HG03060 (cell line): ENCODE results near the gene RPS17.
"Not testable (repeated sequence)": the region's sequence is repeated elsewhere in the genome, so short reads cannot be mapped to it uniquely, and the experiment has no call there.

Source experiments
- ATAC-seq: cut with Tn5 transposase; IDR thresholded peaks from one replicate; pipeline ENCODE4 v1.9.1; 2021; ENCODE audit warnings: low read depth, moderate number of reproducible peaks; ENCODE audit not compliant: unreplicated experiment

RPS17 gene

DNA sequence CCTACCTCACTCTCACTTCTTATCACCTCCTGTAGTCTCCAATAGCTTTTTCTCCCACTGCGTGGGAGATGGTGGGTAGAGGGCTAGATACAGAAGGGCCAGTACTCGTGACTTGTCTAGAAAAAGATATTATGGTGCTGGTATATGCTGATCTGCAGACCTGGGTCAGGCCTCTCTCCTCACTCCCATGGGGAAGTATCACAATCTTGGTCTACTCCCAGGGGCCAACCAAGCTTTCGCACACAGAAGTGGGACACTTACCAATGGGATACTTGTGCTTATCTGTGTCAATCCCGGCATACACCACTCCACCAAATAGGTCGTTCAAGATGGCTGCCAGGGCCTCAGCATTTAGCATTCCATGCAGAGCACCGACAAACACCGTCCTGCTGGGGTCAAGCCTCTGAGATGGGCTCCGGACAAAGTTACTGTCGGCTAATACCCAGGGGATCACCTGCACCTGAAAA is 9.0 kb upstream of the RPS17 start:
- ATAC-seq: no peak

DNA sequence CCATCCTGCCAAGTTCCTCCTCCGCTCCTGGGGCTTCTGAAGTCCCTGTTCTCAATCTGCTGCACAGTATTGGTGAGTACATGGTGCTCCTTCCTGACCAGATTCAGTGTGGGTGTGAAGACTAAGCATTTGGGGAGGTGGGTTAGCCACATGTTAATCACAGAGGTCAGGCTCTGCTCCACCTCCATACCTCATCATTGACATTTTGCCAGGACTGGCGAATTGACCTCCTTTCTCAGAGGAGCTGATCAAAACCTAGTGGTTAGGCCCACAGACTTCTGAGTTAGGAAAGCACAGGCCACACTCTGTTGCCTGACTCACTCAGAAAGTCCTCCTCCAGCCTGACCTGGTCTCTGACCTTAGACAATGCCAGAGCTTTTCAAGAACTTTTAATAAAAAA is 8.4 kb upstream of the RPS17 start:
- ATAC-seq: no peak

- ATAC-seq: no peak
Observed at GRCh38 chr15:82545478-82545877, 5.2 kb upstream of the RPS17 start.

DNA sequence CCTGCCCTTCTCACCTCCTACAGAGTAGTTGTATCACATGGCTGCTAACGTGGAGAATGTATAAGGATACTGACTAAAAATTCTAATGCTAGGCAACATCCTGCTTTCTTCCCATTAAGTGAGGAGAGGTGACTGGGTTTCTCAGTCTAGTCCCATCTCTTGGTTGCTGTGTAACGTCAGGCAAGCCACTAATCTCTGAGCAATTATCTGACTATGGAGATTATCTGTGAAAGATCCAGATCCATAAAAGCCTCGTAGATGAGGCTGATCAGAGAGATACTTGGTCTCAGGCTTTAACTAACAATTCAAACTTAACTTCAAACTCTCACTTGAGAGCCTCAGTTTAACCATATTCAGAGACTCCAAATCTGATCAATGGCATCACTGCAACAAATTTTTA is 4.7 kb upstream of the RPS17 start:
- ATAC-seq: no peak

DNA sequence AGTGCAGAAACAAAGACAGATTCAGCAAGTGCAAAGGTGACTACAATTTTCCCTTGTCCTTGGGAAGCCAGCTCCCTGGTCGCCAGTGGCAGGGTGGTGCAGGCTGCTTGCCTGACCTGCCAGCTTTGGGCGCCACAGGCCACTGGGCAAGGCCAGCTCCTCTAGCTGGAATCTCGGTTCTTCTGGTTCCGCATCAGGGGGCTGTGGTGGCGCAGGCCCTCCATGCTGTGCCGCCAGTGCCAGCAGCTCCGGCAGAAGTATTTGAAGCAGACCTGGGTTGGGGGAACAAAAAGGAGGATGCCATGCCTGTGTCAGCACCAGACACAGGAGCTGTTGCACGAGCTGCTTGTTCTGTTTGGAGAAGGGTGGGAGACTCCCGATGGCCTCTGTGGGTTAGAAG is 4.2 kb upstream of the RPS17 start:
- ATAC-seq: no peak

GRCh38 chr15:82543160-82543559 is 2.9 kb upstream of the RPS17 start:
- ATAC-seq: no peak

DNA sequence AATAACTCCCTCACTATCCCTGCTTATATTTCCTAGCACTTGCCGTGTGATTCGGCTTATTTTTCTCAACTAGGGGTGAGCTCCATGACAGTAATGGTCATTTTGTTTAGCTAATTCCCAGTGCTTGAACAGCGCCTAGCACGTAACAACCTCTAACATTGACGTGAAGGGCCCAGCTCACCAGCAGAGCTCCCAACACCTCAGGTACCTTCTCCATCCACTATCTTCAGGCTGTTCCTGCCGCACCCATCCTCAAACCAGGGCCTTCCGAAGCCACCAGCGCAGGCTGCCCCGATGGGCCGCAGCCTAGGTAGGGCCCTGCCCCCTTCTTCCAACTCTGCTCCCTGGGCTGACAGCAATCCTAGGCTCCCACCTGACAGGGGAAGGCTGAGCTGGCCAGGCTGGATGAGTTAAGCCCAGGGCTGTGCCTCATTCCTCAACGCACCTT is 751 bp upstream of the RPS17 start:
- ATAC-seq: no peak

DNA sequence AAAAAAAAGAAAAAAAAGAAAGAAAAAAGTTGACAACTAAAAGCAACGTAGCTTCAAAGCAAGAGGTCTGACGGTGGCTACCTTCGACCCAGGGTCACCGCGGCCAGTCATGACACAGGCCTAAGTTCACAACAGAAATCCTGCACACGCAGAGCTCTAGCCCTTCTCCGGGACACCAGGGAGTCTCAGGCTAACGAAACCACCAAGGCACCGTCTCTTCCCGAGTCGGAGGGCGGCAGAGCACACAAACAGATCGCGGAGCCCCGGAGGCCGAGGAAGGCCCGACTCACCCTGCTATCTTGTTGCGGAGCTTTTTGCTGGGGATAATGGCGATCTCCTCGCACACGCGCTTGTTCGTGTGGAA is 584 bp downstream of the RPS17 start:
- ATAC-seq: no peak

GRCh38 chr15:82538961-82539690 is 1.1 kb downstream of the RPS17 start:
- no peak for ATAC-seq

DNA sequence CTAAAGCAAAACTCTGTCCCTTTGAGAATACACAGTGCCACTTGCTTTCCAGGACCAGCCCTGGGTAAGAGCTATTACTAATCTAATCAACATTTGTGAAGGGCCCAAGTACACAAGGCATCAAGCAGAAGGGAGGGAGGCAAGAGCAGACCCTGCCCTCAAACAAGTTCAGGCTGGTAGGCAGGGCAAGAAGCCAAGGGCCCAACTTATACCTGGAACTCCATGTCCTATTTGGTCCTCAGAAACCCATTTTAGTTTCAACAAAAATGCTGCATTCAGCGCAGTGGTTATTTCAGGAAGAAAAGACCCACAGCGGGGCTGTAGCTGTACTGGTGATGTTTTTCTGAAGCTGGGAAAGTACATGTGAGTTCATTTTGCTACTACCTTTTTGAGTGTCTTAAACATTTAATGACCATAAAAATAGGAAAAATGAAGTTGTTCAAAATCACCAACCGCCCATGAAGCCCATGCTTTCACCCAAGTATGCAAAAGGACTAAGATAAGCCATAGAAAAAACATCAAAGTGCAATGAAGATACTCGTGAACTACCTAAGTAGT is 2.8 kb downstream of the RPS17 start:
- ATAC-seq: no peak

DNA sequence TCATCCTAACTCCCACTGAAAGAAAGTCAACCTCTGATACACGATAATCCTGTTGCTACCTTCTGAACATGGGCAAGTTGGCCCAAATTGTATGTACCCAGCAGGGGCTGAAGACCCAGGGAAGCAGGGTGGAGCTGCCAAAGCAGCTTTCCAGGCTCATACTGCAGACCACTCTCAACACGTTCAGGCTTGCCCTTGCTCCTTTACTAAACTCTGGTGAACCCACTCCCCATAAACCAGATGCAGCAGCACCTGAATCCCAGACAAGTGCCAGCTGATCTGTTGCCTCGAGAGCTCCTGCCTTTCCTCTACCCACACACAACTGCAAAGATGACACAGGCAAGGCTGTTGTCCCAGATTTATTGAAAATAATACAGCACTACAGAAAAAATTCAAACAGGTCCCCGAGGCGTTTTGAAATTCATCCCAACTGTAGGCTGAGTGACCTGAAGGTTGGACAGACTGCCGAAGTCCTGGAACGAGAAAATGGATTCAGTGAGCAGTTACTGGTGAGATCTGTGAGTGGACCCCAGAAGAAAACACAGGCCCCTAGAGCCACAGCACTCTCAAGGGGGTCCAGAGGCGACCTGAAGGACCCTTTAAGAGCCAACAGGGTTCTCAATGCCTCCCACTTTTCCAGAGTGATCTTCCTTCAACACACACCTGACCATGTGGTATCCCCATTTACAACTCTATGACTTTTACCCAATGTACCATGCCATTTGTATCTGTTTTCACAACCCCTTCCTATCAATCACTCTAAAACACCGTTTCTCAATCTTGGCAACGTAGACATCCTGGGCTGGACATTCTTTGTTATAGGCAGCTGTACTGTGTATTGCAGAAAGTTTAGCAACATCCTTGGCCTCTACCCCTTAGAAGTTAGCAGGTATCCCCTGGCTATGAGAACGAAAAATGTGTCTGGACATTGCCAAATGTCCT is 3.6 kb downstream of the RPS17 start:
- no peak for ATAC-seq

DNA sequence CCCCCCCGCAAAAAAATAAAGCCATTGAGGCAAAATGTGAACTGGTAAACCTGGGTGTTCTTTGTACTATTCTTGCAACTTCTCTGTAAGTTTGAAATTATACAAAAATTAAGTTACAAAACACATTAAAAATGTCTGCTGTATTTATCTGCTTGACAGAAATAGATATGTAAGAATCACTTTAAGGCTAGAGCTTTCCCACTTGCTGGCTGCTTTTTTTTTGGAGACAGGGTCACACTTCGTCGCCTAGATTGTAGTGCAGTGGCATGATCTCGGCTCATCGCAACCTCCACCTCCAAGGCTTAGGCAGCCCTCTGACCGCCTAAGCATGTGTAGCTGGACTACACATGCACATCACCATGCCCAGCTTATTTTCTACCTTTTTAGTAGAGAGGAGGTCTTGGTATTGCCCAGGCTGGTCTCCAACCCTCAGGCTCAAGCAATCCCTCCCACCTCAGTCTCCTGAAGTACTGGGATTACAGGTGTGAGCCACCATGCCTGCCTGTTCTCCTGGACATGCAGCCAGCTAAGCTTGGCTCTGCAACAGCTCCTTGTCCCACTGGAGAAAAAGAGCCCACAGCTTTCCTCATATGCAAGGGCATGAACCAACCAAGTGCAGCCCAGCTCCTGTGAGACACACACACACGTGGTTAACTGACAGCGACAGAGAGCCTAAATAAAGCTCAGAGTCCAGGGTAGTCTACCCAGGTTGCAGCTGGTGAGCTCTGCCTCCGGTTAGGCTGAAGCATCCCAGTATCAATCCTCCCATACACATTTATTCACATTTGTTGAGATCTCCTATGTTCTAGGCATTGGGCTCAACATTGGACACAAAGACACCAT is 4.5 kb downstream of the RPS17 start:
- no peak for ATAC-seq

DNA sequence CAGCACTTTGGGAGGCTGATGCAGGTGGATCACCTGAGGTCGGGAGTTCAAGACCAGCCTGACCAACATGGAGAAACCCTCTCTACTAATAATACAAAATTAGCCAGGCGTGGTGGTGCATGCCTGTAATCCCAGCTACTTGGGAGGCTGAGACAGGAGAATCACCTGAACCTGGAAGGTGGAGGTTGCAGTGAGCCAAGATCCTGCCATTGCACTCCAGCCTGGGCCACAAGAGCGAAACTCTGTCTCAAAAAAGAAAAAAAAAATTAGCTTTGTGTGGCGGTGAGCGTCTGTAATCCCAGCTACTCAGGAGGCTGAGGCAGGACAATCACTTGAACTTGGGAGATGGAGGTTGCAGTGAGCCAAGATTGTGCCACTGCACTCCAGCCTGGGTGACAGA is 5.1 kb downstream of the RPS17 start:
- not testable (repeated sequence) for ATAC-seq

DNA sequence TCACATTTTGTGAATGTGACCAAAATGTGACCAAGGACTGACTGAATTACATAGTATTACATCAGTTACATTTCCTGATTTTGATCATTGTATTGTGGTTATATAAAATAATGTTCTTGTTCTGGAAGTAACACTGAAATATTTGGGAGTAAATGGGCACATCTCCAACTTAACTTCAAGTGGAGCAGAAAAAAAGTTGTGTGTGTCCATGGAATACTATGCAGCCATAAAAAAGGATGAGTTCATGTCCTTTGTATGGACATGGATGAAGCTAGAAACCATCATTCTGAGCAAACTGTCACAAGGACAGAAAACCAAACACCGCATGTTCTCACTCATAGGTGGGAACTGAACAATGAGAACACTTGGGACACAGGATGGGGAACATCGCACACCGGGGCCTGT is 5.8 kb downstream of the RPS17 start:
- not testable (repeated sequence) for ATAC-seq

- no peak for ATAC-seq
Observed at GRCh38 chr15:82533801-82534200, 6.5 kb downstream of the RPS17 start.

DNA sequence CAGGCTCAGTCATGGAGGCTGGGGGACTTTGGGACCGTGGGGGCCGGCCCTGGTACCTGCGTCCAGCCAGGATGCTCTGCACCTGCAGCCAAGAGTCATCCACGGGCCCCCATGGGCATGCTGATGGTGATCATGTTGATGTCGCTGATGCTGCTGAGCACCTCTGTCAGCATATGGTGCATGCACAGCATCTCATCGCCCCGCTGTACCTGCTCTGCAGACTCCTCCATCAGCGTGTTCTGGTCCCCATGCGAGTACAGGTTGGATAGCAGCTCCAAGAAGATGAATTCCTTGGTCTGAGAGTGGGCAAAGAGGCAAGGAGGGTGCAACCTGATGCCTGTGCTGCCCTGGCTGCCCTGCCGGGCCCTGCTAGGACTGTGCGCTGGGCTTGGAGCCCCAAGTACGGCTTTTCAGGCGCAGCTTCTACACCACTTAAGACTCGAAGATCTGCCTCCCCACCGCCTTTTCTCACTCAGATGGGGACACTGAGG is 7.2 kb downstream of the RPS17 start:
- no peak for ATAC-seq

DNA sequence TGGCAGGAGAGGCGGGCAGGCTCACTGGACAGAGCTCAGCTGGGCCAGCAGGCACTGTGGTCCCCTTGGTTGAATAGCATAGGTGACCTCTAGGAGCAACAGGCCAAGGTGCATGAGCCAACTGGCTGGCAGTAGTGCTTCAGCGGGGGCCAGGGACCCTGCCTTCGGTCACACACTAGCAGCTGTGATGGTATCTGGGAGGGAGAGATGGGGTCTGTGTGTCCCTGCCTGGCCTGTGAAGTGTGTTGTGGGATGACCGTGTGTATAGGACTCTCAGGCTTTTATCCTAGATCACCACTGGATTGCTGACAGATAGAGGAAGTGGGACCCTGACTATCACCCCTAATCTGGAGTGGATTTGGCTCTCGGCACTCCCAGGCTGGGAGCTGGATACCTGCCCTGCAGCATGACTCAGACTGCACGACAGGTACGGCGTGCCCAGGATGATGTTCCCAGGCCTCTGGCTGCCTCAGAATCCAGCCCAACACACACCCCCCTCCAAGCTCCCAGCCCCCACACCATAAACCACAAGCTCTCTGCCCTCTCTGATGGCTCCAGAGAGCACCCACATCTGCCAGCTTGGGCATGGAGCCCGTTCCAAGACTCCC is 7.8 kb downstream of the RPS17 start:
- no peak for ATAC-seq

- no peak for ATAC-seq
Observed at GRCh38 chr15:82531496-82532382, 8.5 kb downstream of the RPS17 start.
